SK-N-SH (cell line): ENCODE measurements around the gene HYCC1. TPM values are rescaled to one million over a fixed set of nuclear protein-coding genes. Genes with fewer than 3 reads are reported as not detected.

Experiments
- CTCF ChIA-PET: fragments of 300-600, 350-600 bp; formaldehyde crosslinking; extraction: SDS; loops from one replicate; lab custom pipeline; 2021; lab: Yijun Ruan, JAX
- POLR2A ChIA-PET: fragments of 350-600 bp; sonication (Branson Sonifier 250); formaldehyde crosslinking; extraction: SDS; loops from one replicate; lab custom pipeline; 2020; ENCODE audit warnings: antibody characterized with exemption, inconsistent platforms; lab: Yijun Ruan, JAX
- DNase-seq: peaks from one replicate; pipeline ENCODE4 v3.0.0; 2012
- H2AFZ ChIP-seq: fragments of 200-600 bp; sonication (generic); 2 replicates; pipeline ENCODE4 v1.8.1; 2016; ENCODE audit warnings: antibody characterized with exemption, mild to moderate bottlenecking, low read depth
- H3F3A ChIP-seq: fragments of 200-600 bp; sonication (generic); replicated peaks from 2 replicates; pipeline ENCODE3; 2016; ENCODE audit warnings: antibody characterized with exemption, mild to moderate bottlenecking; ENCODE audit not compliant: insufficient read depth
- H3K27ac ChIP-seq, 2 experiments: fragments of 200-500 bp in 1 of 2; fragments of 200-600 bp in 1 of 2; sonication (Bioruptor generic) in 1 of 2; sonication (generic), shearing (Covaris generic) in 1 of 2; 2 replicates each; pipeline versions ENCODE4 v1.5.1 to v1.6.1; 2014 to 2016; ENCODE audit warnings: low read depth in 2 of 2, inconsistent platforms in 1 of 2, low read length in 1 of 2, mild to moderate bottlenecking in 1 of 2, mixed read lengths in 1 of 2
- H3K27me3 ChIP-seq: fragments of 200-600 bp; sonication (generic), shearing (Covaris generic); 2 replicates; pipeline ENCODE4 v1.6.1; 2016; ENCODE audit warnings: mixed run types; ENCODE audit not compliant: insufficient read depth
- H3K36me3 ChIP-seq, 2 experiments: fragments of 200-500 bp in 1 of 2; fragments of 200-600 bp in 1 of 2; sonication (Bioruptor generic) in 1 of 2; sonication (generic) in 1 of 2; replicated peaks in 1 of 2; 2 replicates each; pipeline versions ENCODE3 to v1.5.1; 2014 to 2016; ENCODE audit warnings: low read length in 1 of 2, mild to moderate bottlenecking in 1 of 2; ENCODE audit not compliant: insufficient read depth in 2 of 2, control insufficient read depth in 1 of 2
- H3K4me1 ChIP-seq, 2 experiments: fragments of 200-500 bp in 1 of 2; fragments of 200-600 bp in 1 of 2; sonication (Bioruptor generic) in 1 of 2; sonication (generic), shearing (Covaris generic) in 1 of 2; 2 replicates each; pipeline versions ENCODE4 v1.5.1 to v1.6.1; 2014 to 2016; ENCODE audit warnings: low read depth in 1 of 2, low read length in 1 of 2, mixed run types in 1 of 2; ENCODE audit not compliant: insufficient read depth in 2 of 2, control insufficient read depth in 1 of 2
- H3K4me2 ChIP-seq: fragments of 200-600 bp; sonication (generic), shearing (Covaris generic); 2 replicates; pipeline ENCODE4 v1.6.1; 2017; ENCODE audit warnings: mixed run types
- H3K4me3 ChIP-seq, 2 experiments: fragments of 200-500 bp in 1 of 2; fragments of 200-600 bp in 1 of 2; sonication (Bioruptor generic) in 1 of 2; sonication (generic), shearing (Covaris generic) in 1 of 2; 2 replicates each; pipeline versions ENCODE4 v1.5.1 to v1.8.1; 2014 to 2016; ENCODE audit warnings: low read depth in 2 of 2, inconsistent platforms in 1 of 2, low read length in 1 of 2, mild to moderate bottlenecking in 1 of 2, mixed read lengths in 1 of 2, moderate library complexity in 1 of 2
- H3K79me2 ChIP-seq: fragments of 200-600 bp; sonication (generic); 2 replicates; pipeline ENCODE4 v1.8.1; 2017; ENCODE audit warnings: mild to moderate bottlenecking; ENCODE audit not compliant: insufficient read depth
- H3K9ac ChIP-seq: fragments of 200-600 bp; sonication (generic); 2 replicates; pipeline ENCODE4 v1.6.1; 2017; ENCODE audit warnings: mixed run types
- H3K9me2 ChIP-seq: fragments of 200-600 bp; sonication (generic); 2 replicates; pipeline ENCODE4 v1.6.1; 2017; ENCODE audit warnings: mixed run types
- H3K9me3 ChIP-seq: fragments of 200-600 bp; sonication (generic); 2 replicates; pipeline ENCODE4 v1.6.1; 2017; ENCODE audit warnings: mixed run types, mild to moderate bottlenecking, moderate library complexity
- H4K20me1 ChIP-seq: fragments of 200-600 bp; sonication (generic); 2 replicates; pipeline ENCODE4 v1.6.1; 2017; ENCODE audit warnings: mild to moderate bottlenecking, mixed run types; ENCODE audit not compliant: insufficient read depth
- CHD2 ChIP-seq: fragments of 150-350 bp; IDR thresholded peaks from 2 replicates; pipeline ENCODE4 v1.6.1; 2018; ENCODE audit warnings: low read length; ENCODE audit not compliant: partially characterized antibody
- FOXM1 ChIP-seq: IDR thresholded peaks from 2 replicates; pipeline ENCODE4 v1.4.0; 2012; ENCODE audit warnings: low read depth, mild to moderate bottlenecking
- GABPA ChIP-seq: IDR thresholded peaks from 2 replicates; pipeline ENCODE4 v1.4.0; 2012; ENCODE audit warnings: low read depth, mild to moderate bottlenecking
- JUND ChIP-seq: IDR thresholded peaks from 2 replicates; pipeline ENCODE4 v1.4.0; 2012
- POLR2AphosphoS5 ChIP-seq: IDR thresholded peaks from 2 replicates; pipeline ENCODE4 v1.6.1; 2012; ENCODE audit warnings: low read depth, low read length
- REST ChIP-seq: IDR thresholded peaks from 2 replicates; pipeline ENCODE4 v1.6.1; 2012; ENCODE audit warnings: mild to moderate bottlenecking, low read depth, low read length, moderate library complexity
- TCF12 ChIP-seq: IDR thresholded peaks from 2 replicates; pipeline ENCODE4 v1.4.0; 2012
- USF2 ChIP-seq: fragments of 150-350 bp; IDR thresholded peaks from 2 replicates; pipeline ENCODE4 v1.6.1; 2017; ENCODE audit warnings: antibody characterized with exemption, low read length, low read depth, borderline replicate concordance
- WGBS: methylation state at CpG from one replicate; pipeline ENCODE4 v1.1.6; 2017; ENCODE audit warnings: low lambda C conversion rate; 5-methylcytosine and 5-hydroxymethylcytosine counted together
- polyA plus RNA-seq, 3 experiments: library from polyadenylated mRNA; depleted of rRNA; stranded (reverse); fragments of >200 nt; gene quantifications; 2 replicates each; pipeline ENCODE4 v1.2.3, GENCODE V29; 2012

Gene HYCC1
- polyA plus RNA-seq, 1 of the 3 experiments (the other 2 are of a cell fraction): 5.3 TPM

GRCh38 chr7:22985436-22985835, 28.5 kb downstream of the HYCC1 start:
- no peak for TF ChIP-seq FOXM1
- no peak for TF ChIP-seq CHD2
- no peak for TF ChIP-seq JUND
- no peak for TF ChIP-seq USF2
- TF ChIP-seq REST: no peak
- TF ChIP-seq TCF12: no peak
- H3K4me3 ChIP-seq: no peak overlapping the region
- H3K9me2 ChIP-seq: no peaks in the 10 kb centered on the region
- CTCF ChIA-PET: no interaction called here
- peaks cover 11% of the 10 kb centered on the region for H3F3A ChIP-seq
- no peaks in the 10 kb centered on the region for H4K20me1 ChIP-seq
- no peak overlapping the region for H3K9ac ChIP-seq
- H3K27ac ChIP-seq: no peak overlapping the region
- POLR2A ChIA-PET: no interaction called here
- no peaks in the 10 kb centered on the region for H3K36me3 ChIP-seq
- no peaks in the 10 kb centered on the region for H3K9me3 ChIP-seq
- H3K27me3 ChIP-seq: no peaks in the 10 kb centered on the region
- H3K4me2 ChIP-seq: no peak overlapping the region
- no peak for DNase-seq
- H2AFZ ChIP-seq: no peak overlapping the region
- 9% methylated on average over 5 of the region's 5 CpGs for WGBS
- H3K79me2 ChIP-seq: no peaks in the 10 kb centered on the region
- H3K4me1 ChIP-seq: no peaks in the 10 kb centered on the region; a peak in 1 of 4 replicates

GRCh38 chr7:22983257-22983855, 30.6 kb downstream of the HYCC1 start:
- WGBS: 20% methylated on average over 6 of the region's 6 CpGs
- TF ChIP-seq GABPA (no peak), POLR2AphosphoS5 (no peak), TCF12 (0 out of 2 replicates have a peak, but pooled peaks have one; percentile 11)
- Histone ChIP-seq H2AFZ (no peak overlapping the region), H3K9ac (no peak overlapping the region), H3K4me2 (no peak overlapping the region), H3K27ac (no peak overlapping the region; a peak in 1 of 4 replicates), H3K9me3 (no peaks in the 10 kb centered on the region), H4K20me1 (no peaks in the 10 kb centered on the region), H3K9me2 (no peaks in the 10 kb centered on the region), H3K4me3 (no peak overlapping the region), H3K36me3 (no peaks in the 10 kb centered on the region), H3K4me1 (no peaks in the 10 kb centered on the region; a peak in 1 of 4 replicates), H3F3A (peaks cover 23% of the 10 kb centered on the region), H3K79me2 (no peaks in the 10 kb centered on the region), H3K27me3 (no peaks in the 10 kb centered on the region)
- ChIA-PET CTCF (interaction anchor here (1.7 kb wide), 1 partner anchor 11 kb away, joined by 4 read pairs; no protein-coding TSS in a partner anchor), POLR2A (no interaction called here)
- DNase-seq: no peak
